GM21381 (cell line): ENCODE data around the gene DMBX1.

Experiments
- ATAC-seq: cut with Tn5 transposase; IDR thresholded peaks from one replicate; pipeline ENCODE4 v1.9.1; 2021; ENCODE audit warnings: mild to moderate bottlenecking, moderate library complexity; ENCODE audit not compliant: unreplicated experiment

Gene DMBX1

DNA sequence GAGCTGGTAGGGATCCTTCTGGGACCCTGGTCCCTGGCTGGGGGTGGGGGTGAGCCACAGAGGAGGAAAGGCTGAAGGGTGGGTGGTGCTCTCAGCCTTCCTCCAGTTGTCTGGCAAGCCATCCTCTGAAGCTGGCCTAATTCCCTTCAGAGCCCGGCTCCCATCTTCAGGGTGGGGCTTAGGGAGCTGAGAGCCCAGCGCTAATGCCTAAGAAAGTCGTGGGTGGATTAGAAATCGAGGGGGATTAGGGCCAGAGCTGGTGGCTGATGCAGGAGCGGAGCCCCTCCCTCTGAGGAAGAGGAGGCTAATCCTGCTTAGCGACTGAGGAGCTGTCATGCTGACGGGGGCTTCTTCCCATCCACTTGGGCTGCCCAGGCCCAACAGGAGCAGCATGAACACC, 30.8 kb upstream of the DMBX1 start:
- ATAC-seq = no peak

DNA sequence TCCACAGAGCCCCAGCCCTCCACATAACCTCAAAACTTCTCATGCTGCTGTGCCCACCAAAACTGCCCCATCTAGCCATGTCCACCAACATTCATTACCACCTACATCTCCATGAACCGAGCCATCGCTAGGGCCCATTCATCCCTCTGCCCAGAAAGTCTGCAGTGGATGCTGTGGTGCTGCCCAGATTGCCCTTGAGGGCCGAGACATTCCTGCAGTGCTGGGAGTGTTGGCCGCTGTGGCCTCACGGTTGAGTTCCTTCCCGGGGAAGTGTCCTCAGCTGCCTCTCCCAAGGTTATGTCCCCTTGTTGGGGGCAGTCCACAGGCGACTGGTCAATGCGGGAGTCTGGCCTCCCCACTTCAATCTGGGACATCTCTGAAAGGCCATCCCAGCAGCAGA, 30.3 kb upstream of the DMBX1 start:
- ATAC-seq = no peak

DNA sequence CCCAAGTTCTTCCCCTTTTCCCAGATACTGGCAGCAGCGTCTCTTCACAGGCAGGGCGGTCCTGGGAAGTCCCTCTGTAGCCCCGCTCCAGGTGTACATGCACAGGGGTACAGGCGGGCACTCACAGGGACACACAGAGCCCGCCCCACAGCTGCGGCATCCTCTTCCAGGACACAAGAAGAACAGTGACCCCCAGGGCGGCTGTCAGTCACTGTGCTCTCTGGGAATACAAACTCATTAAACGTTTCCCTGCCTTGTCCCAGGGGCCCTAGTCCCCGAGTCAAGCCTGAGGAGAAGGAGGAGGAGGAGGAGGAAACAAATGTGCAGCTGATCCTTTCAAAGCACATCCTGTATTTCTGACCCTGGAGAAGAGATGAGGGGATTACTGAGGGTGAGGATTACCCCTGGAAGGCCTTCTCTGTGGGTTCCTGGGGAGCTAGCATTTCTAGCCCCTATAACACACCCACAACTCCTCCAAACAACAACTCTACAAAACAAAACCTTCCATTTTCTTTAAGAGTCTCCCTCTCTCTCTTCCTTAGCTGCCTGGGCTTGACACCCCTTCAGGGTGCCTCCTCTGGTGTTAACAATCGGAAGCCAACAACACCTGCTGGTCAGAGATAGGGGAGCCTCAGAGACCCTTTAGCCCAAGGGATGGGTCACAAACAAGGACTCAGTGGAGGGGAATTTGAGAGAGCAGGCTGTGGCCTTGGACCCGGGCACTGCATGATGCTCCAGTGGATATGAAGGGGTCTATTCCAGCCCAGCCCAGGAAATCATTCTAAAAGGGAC, 28.4 kb upstream of the DMBX1 start:
- ATAC-seq = no peak

DNA sequence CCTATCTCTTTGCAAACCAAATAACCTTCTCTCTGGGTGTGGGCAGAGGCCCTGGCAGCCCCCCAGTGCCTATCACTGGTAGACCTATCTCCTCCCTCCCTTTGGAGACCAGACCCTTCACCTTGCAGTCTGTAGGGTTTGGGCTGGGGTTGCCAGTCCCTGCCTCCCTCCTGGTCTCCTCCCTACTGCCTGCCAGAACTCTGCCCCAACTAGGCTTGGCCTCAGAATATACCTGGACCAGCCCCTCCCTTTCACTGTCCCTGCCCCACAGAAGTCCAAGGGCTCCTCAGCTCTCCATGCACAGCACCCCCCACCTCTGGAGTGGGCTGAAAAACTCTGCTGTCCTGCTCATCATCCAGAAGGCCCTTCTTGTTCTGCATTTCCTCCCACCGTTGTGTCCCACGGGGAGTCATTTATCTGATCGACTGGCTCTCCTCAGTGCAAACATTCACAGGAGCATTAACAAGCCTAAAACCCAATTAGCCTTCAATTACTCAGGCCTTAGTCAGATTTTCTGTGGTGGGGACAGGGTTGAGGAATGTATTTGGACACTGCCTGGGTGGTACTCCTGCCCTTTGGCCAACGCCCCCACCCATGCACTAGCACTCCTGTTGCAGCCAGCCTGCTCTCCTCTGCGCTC, 27.7 kb upstream of the DMBX1 start:
- ATAC-seq = no peak

DNA sequence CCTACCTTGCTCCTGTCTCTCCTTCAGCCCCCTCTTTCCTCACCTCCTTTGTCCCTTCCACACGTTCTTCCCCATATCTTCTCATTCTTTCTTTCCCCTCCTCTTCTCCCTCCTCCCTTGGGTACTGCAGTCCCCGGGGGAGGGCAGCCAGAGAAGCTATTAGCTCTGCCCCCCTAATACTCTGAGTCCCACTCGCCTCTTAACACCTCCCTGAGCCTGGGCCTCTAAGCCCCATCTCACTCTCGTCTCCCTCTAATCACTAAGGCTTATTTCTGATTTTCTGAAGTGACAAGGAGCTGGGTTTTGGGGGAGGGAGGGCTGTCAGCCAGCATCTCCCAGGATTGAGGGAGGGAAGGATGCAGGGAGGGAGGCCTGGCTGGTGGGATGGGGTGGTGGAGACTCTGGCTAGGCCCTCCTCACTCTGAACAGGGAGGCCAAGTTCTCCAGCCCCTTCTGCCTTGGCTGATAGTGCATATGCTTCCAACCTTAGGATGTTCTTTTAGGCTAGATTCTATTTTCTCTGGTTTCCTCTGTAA, 25.6 kb upstream of the DMBX1 start:
- ATAC-seq = no peak

DNA sequence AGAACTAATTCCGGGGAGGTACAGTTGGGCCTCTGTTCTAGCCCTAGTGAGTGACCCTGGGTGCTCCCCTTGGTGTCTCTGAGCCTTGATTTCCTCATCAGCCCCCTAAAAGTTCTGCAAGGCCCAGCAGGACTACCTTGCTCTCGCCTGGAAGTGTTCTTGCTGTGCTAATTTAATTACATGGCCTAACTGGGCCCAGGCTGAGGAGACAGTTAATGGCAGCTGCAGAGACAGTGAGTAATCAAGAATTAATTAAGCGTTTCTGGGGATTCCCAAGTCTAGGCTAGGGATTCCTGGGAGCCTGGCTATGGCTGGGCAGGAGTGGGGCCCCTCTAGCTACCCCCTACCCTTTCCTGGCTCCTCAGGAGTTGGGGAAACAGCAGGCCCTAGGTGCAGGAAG, 24.7 kb upstream of the DMBX1 start:
- ATAC-seq = no peak

DNA sequence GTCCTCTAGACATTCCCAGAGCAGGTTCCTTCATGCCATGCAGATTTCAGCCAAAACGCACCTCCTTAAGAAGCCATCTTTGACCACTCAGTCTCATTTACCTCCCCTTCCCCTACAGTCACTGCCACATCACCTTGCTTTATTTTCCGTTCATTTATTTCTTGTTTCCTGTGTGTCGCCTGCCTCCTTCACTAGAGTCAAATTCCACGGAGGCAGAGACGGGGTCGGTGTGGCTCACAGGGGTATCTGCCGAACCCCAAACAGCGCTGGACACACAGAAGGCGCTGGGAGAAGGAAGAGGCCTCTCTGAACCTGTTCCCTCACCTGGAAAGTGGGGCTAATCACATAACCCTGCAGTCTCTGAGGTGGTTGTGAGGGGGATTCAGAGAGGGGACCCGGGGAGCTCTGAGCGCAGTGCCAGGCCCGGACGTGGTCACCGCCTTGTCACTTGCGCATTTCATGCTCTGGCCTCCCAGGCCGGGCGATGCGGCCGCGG, 23.6 kb upstream of the DMBX1 start:
- ATAC-seq = no peak

DNA sequence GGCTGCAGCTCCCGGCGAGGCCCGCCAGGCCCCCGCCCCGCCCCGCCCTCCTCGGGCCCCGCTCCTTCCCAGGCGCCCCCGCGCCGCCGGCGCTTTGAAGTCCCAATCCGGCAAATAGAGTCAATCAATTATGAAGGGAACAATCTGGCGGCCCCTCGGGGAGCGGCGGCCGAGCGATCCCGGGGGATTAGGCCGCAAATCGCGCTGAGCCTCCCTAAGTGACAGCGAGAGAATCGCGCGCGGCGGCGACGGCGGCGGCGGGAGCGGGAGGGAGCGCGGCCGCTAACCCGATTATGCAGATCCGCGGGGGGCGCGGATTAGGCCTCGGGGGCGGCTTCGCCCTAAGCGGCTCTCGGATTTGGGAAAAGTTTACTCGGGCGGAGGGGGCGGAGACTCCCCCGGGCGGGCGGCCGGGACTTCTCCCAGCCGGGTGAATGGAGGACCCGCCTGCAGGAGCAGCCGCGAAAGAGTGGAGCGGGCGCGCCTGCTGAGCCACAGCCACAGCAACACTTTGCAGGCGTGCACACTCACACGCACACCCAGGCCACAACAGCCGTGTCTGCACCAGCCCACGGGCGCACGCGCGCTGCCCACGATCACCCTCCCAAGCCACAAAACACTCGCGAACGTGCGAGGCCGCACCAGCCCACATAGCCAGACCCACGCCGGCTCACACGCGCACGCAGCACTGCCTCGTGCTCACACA, 23.0 kb upstream of the DMBX1 start:
- ATAC-seq = no peak

DNA sequence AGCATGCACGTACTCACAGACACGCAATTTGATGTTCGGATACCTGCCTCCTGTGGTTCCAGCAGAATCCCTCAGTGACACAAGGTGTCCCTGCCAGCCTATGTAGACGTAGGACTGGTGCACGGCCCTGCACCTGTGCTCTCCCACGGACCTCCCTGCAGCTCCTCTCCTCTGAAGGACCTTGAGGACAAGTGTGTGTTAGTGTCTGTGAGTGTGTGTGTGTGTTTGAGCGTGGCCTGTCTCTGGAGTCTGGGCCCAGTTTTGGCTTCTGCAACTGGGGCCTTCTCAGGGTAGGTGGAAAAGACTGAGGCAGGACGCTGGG, 22.5 kb upstream of the DMBX1 start:
- ATAC-seq = no peak

DNA sequence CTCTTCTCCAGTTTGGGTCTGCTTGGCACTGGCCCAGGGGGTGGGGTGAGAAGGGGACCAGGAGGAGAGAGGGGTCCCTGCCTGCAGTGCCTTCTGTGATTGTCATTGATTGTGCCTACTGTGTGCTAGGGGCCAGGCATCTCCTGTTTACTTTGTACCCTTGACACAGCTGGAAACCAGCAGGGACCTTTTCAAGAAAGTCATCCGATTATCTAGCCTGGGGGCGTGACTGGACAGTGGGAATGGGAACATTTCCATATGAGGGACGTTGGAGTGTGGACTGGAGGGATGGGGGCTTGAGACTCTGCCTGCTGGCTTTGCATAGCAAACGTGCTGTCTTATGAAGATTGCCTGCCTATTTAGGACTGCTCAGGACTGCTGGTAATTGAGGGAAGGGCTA, 19.8 kb upstream of the DMBX1 start:
- ATAC-seq = no peak

DNA sequence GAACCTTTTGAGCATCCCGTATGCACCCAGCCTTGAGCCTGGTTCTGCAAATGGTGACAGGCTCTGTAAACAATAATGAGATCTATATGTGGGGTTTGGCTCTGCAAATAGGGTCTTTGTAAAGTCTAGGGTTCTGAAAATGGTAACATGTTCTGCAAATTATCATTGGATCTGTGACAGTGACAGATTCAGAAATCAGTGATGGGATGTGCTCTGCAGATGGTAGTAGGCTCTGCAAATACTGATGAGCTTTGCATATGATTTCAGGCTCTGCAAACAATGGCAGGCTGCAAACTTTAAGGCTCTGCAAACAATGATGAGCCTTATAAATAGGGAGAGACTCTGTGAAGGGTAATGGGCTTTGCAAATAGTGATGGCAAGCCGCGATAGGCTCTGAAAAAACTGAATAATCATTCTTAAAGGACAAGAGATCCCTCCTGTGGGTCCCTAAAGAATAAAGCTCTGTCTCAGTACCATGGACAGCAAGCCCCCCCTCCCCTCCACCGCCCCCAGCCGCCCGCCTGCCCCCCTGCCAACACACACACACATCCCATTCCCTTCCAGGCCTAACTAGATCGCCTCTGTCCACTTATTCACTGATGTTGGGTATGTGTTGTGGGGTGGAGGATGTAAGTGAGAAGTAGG, 17.7 kb upstream of the DMBX1 start:
- ATAC-seq = no peak

DNA sequence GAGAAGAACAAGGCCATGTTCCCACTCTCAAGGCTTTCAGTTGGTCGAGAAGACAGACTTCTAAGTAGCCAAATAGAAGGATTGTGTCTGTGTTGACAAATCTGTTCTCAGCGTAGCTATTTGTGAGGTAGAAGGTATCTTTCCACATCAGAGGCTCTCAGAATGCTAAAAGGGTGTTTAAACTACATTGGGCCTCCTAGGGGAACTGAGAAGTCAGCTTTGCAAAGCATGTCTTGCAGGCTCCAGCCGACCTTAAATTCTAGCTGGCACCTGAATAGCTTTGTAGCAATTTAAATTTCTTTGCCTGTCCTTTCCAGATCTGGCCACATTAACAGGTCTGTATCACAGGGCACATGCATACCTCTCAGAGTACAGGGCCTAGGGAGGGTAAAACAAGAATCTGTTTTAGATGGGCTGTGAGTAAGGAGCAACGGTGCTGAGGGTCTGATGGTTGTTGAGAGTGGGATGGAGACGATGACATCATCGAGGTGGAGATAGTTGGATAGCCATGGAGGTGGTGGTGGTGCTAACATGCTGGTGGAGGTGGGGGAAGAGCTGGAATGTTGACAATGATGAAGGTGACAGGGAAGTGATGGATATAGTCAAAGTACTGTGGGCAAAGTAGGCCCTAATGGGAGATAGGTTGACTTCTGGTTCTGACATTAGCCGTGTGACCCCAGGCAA, 17.0 kb upstream of the DMBX1 start:
- ATAC-seq = no peak

DNA sequence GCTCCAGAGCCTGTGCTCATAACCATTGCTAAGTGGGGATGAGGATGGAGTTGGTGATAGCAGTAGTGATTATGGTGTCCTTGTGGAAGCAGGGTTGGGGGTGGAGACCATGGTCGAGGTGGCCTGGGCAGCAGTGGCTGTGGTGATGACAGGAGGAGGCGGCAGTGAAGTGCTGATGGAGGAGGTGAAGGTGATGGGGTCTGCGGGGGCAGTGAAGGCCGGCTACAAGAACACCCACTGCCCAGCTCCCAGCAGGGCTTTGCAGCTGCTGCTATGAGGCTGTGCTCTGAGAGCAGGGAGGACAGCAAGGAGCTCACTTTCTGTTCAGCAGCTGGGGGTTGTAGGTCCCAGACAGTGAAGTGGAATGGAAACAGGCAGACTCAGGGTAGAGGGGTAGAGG, 15.6 kb upstream of the DMBX1 start:
- ATAC-seq = no peak

DNA sequence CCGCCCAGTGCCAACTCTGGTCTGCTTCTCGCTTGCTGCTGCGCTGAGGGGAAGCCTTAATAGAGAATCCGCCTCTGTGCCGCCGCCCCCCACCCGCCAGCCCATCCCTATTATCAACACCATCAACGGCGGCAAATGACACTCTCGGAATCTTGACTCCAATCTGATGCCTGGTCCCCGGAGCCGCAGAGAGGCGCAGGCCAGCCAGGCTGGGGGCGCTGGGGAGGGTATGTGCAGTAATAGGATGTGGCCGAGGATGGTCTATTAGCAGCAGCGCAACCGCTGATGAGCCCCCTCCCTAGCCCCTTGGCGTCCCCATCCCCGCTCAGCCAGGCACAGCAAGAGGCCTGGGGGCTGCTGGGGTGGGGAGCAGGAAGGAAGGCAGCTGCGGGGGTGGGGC, 15.1 kb upstream of the DMBX1 start:
- ATAC-seq = no peak

DNA sequence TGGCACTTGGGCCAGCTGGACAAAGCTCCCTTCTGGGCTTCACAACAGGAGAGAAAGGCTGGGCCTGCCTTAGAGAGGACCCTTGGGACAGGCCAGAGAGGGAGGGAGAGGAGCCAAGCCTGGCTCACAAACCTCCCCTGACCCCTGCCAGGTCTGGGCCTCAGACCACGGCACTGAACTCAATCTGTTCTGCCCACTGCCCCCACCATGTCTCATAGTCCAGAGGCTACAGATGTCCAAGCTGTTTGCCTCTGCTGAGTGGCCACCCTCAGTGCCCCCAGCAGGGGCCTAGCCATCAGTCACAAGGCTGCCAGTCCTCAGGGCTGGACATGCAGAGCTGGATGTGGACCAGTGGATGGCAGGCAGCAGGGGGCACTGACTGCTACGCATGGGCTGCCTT, 13.0 kb upstream of the DMBX1 start:
- no peak for ATAC-seq

DNA sequence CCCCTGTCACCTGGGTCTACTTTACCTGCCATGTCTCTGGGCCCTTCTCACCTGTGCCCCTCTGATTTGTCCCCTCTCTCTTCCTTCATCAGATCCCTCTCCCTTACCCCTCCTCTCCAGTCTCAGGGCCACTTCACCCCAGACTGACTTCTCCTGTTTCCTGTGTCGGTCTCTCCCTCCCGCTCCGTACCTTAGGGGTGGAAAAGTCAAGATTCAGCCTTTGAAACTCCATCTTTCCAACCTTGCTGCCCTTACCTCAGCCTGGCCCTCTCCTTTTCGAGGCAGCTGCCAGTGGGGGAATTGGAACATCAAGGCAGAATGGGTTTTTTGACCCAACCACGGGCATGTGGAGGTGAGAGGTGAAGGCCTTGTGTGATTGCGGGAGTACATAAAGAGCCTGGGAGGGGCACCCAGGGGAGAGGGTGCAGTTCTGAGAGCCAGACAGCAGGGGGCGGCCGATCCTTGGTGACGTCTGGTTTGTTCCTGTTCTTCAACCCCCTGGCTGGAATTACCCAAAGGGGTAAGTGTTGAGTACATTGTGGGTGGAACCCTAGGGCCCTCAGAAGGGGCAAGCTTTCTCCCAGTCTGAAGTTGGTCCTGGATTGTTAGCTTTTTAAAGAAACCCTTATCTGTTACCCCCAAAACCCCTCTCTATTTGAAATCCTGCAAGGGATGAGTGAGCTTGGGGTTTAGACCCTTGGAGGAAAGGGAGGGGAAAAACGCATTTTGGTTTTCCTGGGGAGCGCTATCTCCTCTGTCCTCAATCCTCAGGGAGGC, 12.3 kb upstream of the DMBX1 start:
- ATAC-seq = peak; percentile 74

DNA sequence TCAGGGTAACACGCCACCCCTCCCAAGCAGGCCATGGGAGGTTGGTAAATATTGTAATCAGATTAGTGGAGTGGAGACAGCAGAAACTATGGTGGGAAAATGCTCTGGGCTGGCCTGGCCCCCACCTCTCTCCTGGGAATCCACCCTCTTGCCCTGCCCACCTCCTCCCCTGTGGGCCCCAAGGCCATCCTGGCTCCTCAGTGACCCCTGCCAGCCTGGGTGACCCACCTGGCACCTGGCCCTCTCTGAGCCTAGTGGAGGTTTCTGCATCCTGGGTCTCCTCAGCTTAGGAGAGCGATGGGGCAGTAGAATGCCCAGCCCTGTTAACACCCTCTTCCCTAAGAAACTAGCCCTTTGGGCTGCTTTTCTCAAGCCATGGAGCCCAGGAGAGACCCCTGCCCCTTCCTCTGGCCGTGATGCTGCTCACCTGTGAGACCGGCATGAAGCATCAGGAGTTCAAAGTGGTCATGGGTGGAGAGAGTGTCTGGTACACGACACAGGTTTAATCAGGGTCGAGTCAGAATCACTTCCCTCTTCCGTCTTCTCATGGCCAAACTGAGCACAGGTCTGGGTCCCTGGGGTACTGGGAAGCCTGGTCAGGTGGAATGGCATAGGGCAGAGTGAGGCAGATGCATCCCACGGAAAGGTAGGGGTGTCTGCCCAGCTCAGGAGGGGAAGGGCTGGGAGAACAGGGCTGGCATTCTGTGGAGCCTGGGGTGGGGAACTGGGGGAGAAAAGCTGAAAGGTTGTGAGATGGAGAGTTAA, 10.7 kb upstream of the DMBX1 start:
- no peak for ATAC-seq

DNA sequence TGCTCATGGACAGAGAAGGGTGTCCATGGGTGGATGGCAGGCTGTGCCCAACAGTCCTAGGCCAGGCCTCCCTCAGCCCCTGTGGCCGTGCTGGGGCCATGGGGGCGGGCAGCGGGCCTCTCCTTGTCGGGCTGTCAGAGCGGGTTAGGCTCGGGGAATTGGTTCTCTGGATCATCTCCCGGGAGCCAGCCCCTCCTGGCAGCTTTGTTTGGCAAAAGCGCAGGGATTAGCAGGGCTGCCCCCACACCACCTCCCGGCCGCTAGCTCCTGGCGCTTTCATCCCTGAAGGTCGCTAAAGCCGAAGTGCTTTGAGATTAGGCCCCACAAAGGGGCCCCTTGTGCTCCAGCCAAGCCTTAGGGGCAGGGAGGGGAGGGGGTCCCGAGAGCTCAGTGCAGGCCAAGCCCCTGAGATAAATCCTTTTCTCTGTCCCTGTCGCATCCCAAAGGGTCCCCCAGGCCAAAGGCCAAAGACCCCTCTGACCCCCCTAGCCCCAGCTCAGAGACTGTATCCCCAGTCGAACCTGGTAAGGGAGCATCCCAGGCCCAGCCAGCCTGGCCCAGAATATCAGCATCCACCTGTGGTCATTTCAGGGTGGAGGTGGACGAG, 9.8 kb upstream of the DMBX1 start:
- ATAC-seq = no peak
